K562 (cell line): ENCODE measurements around the gene VDAC2. TPM values are rescaled to one million over a fixed set of nuclear protein-coding genes. Genes with fewer than 3 reads are reported as not detected.

ENCODE experiments used
- KDM5B ChIP-seq: fragments of 200-600 bp; sonication (generic); IDR thresholded peaks from 2 replicates; pipeline ENCODE4 v1.6.1; 2012; ENCODE audit warnings: low read depth, mild to moderate bottlenecking, moderate library complexity, low read length, control low read depth, inconsistent platforms; ENCODE audit not compliant: insufficient replicate concordance
- MAFF ChIP-seq: IDR thresholded peaks from 2 replicates; pipeline ENCODE4 v1.6.1; 2012; ENCODE audit warnings: low read length, improper control_type of control experiment
- MYC ChIP-seq, 2 experiments: fragments of 250-450 bp in 1 of 2; sonication (Bioruptor Pico) in 1 of 2; IDR thresholded peaks; 2 replicates each; pipeline versions ENCODE4 v1.5.1 to v1.6.1; 2012 to 2021; ENCODE audit warnings: low read depth in 2 of 2, borderline replicate concordance in 1 of 2, improper control_type of control experiment in 1 of 2, low read length in 1 of 2, mild to moderate bottlenecking in 1 of 2, moderate library complexity in 1 of 2
- PATZ1 ChIP-seq: fragments of 250-450 bp; sonication (Bioruptor Pico); IDR thresholded peaks from 2 replicates; pipeline ENCODE4 v1.5.0; 2020; ENCODE audit warnings: mild to moderate bottlenecking, borderline replicate concordance
- SRSF3 ChIP-seq: fragments of 200-400 bp; formaldehyde crosslinking; IDR thresholded peaks from 2 replicates; pipeline ENCODE4 v1.6.1; 2016; ENCODE audit warnings: mild to moderate bottlenecking, low read length, moderate library complexity; ENCODE audit not compliant: insufficient read depth
- TFE3 ChIP-seq: fragments of 450-650 bp; formaldehyde crosslinking; IDR thresholded peaks from 2 replicates; pipeline ENCODE4 v1.4.0; 2020; ENCODE audit warnings: mild to moderate bottlenecking, mixed read lengths
- ZNF24 ChIP-seq: fragments of 450-650 bp; IDR thresholded peaks from 2 replicates; pipeline ENCODE4 v1.6.1; 2016
- ZNF639 ChIP-seq, 2 experiments: fragments of 200-800 bp in 1 of 2; sonication (Bioruptor generic) in 1 of 2; sonication (generic) in 1 of 2; formaldehyde crosslinking in 1 of 2; IDR thresholded peaks in 1 of 2; conservative IDR thresholded peaks in 1 of 2; 2 replicates each; pipeline versions ENCODE4 v1.5.0 to v1.6.1; 2016 to 2020; ENCODE audit warnings: missing compliant biosample characterization in 1 of 2, missing genetic modification characterization in 1 of 2, missing genetic modification reagents in 1 of 2
- polyA plus RNA-seq, 8 experiments: library from polyadenylated mRNA; depleted of rRNA in 4 of 8; stranded (reverse) in 5 of 8; unstranded in 3 of 8; fragments of >200 nt; fragmentation: Nextera tagmentation in 2 of 8; fragmentation: Illumina TruSeq in 1 of 8; extraction: Ambion mirVana in 2 of 8; extraction: Trizol in 1 of 8; gene quantifications; 2 replicates each; pipeline versions ENCODE4 v1.2.1 to v1.2.3, GENCODE V29; 2011 to 2014; ENCODE audit warnings: inconsistent platforms in 1 of 8, missing spikeins in 1 of 8
- total RNA-seq, 7 experiments: library from RNA; depleted of rRNA in 6 of 7; stranded (reverse); fragments of >200 nt in 6 of 7; fragmentation: Illumina TruSeq in 2 of 7; extraction: Trizol in 2 of 7; gene quantifications; 2 replicates each; pipeline versions ENCODE4 v1.2.1 to v1.2.3, GENCODE V29; 2011 to 2021; ENCODE audit warnings: low replicate concordance in 1 of 7

VDAC2 gene
- total and polyA plus RNA-seq, 9 of the 15 experiments (the other 6 are each of a cell fraction or from before 2014, with no cell fraction given) = 139 to 450 (median 250) TPM

GRCh38 chr10:75209921-75210281 is 695 bp upstream of the VDAC2 start (continued):
- TF ChIP-seq TFE3 (no peak), MYC (IDR thresholded peaks at IDR 0.05; ENCODE audit: low read depth, low read length) (no peak), MYC (CRISPR knock-in tag; IDR thresholded peaks at IDR 0.05; ENCODE audit: borderline replicate concordance, low read depth) (0 out of 2 replicates have a peak, but pooled peaks have one; percentile 51), SRSF3 (no peak), ZNF639 (CRISPR knock-in tag; conservative IDR thresholded peaks at IDR 0.05 in 1 of 2, IDR thresholded peaks at IDR 0.05 in 1 of 2) (peak in 1 of 2 experiments; percentile 41; a peak in 2 of 4 replicates), ZNF24 (0 out of 2 replicates have a peak, but pooled peaks have one; percentile 45), PATZ1 (CRISPR knock-in tag) (peak; percentile 88; the same call in 1 of the 2 replicates), MAFF (no peak; the same call in 1 of the 2 replicates), KDM5B (peak; percentile 90)
